GM18520 (cell line): Measurements from ENCODE around the gene PCDHB6.
"Not testable (repeated sequence)": the region's sequence is repeated elsewhere in the genome, so short reads cannot be mapped to it uniquely, and the experiment has no call there.

Experiments used
- ATAC-seq: cut with Tn5 transposase; IDR thresholded peaks from one replicate; pipeline ENCODE4 v1.9.1; 2021; ENCODE audit not compliant: unreplicated experiment

The PCDHB6 gene

GRCh38 chr5:141201646-141202045, 51.8 kb downstream of the PCDHB6 start:
- not testable (repeated sequence) for ATAC-seq
